IMR-90 (cell line): ENCODE measurements around the gene PPARD. TPM values are rescaled to one million over a fixed set of nuclear protein-coding genes. Genes with fewer than 3 reads are reported as not detected.

ENCODE experiments used
- ATAC-seq: fragments of 200-7000 bp; cut with Tn5 transposase; 2 replicates; pipeline ENCODE4 v1.9.1; 2020; ENCODE audit warnings: low read depth, mild to moderate bottlenecking, moderate library complexity
- BruUV-seq: library from RNA; stranded (reverse); fragments of 400-500 nt; replicated peaks from 2 replicates; lab custom pipeline; 2021; lab: Mats Ljungman, UMichigan
- CTCF ChIA-PET: fragments of 300-600 bp; formaldehyde crosslinking; extraction: SDS; loops from one replicate; lab custom pipeline; 2021; ENCODE audit warnings: antibody characterized with exemption; lab: Yijun Ruan, JAX
- POLR2A ChIA-PET: fragments of 300-600 bp; sonication (Branson Sonifier 250); formaldehyde crosslinking; loops from one replicate; lab custom pipeline; 2022; ENCODE audit warnings: antibody characterized with exemption; ENCODE audit not compliant: unreplicated experiment; lab: Charles Lee
- DNase-seq: peaks from one replicate; pipeline ENCODE4 v3.0.0; 2013
- H2AFZ ChIP-seq: replicated peaks from 2 replicates; pipeline ENCODE3; 2013; ENCODE audit warnings: low read length, mild to moderate bottlenecking; ENCODE audit not compliant: poor library complexity
- H2AK5ac ChIP-seq: 2 replicates; pipeline ENCODE4 v1.6.1; 2013; ENCODE audit warnings: low read depth, low read length, inconsistent platforms
- H2AK9ac ChIP-seq: replicated peaks from 2 replicates; pipeline ENCODE3; 2013; ENCODE audit warnings: mild to moderate bottlenecking, low read depth, low read length, moderate library complexity; ENCODE audit not compliant: poor library complexity
- H2BK120ac ChIP-seq: 2 replicates; pipeline ENCODE4 v1.6.1; 2013; ENCODE audit warnings: low read depth, low read length, inconsistent platforms
- H2BK15ac ChIP-seq: 3 replicates; pipeline ENCODE4 v1.6.1; 2013; ENCODE audit warnings: low read depth, low read length, inconsistent platforms
- H2BK20ac ChIP-seq: 2 replicates; pipeline ENCODE4 v1.6.1; 2013; ENCODE audit warnings: low read depth, mild to moderate bottlenecking, inconsistent platforms, low read length, moderate library complexity
- H2BK5ac ChIP-seq: 2 replicates; pipeline ENCODE4 v1.6.1; 2013; ENCODE audit warnings: mild to moderate bottlenecking, low read depth, low read length, inconsistent platforms; ENCODE audit not compliant: poor library complexity, severe bottlenecking
- H3K14ac ChIP-seq: replicated peaks from 2 replicates; pipeline ENCODE4 v1.6.1; 2013; ENCODE audit warnings: low read depth, low read length, inconsistent platforms
- H3K18ac ChIP-seq: 2 replicates; pipeline ENCODE4 v1.6.1; 2013; ENCODE audit warnings: low read depth, low read length, control low read depth
- H3K23ac ChIP-seq: 2 replicates; pipeline ENCODE4 v1.6.1; 2013; ENCODE audit warnings: low read depth, low read length, inconsistent platforms
- H3K27ac ChIP-seq: 2 replicates; pipeline ENCODE4 v1.5.1; 2013; ENCODE audit warnings: mild to moderate bottlenecking, control low read depth, low read length; ENCODE audit not compliant: insufficient read depth
- H3K27me3 ChIP-seq: 2 replicates; pipeline ENCODE4 v1.6.1; 2013; ENCODE audit warnings: low read length; ENCODE audit not compliant: control insufficient read depth, insufficient read depth
- H3K36me3 ChIP-seq: 2 replicates; pipeline ENCODE4 v1.6.1; 2013; ENCODE audit warnings: low read length, mixed read lengths; ENCODE audit not compliant: control insufficient read depth, insufficient read depth
- H3K4ac ChIP-seq: 2 replicates; pipeline ENCODE4 v1.6.1; 2013; ENCODE audit warnings: low read depth, low read length, inconsistent platforms
- H3K4me1 ChIP-seq: 2 replicates; pipeline ENCODE4 v1.6.1; 2013; ENCODE audit warnings: low read length, mixed read lengths; ENCODE audit not compliant: control insufficient read depth, insufficient read depth
- H3K4me2 ChIP-seq: 2 replicates; pipeline ENCODE4 v1.6.1; 2013; ENCODE audit warnings: low read depth, mild to moderate bottlenecking, control low read depth, low read length, moderate library complexity
- H3K4me3 ChIP-seq: 2 replicates; pipeline ENCODE4 v1.5.1; 2013; ENCODE audit warnings: low read depth, mild to moderate bottlenecking, control low read depth, low read length, moderate library complexity; ENCODE audit not compliant: insufficient read depth
- H3K56ac ChIP-seq: 2 replicates; pipeline ENCODE4 v1.6.1; 2013; ENCODE audit warnings: low read length, inconsistent platforms; ENCODE audit not compliant: insufficient read depth; ENCODE audit errors: extremely low read depth
- H3K79me1 ChIP-seq, 2 experiments: 2 replicates each; pipeline ENCODE4 v1.6.1; 2013; ENCODE audit warnings: low read length in 2 of 2, inconsistent platforms in 1 of 2, low read depth in 1 of 2
- H3K9ac ChIP-seq: 2 replicates; pipeline ENCODE4 v1.6.1; 2013; ENCODE audit warnings: low read depth, low read length, control low read depth
- H3K9me1 ChIP-seq: 2 replicates; pipeline ENCODE4 v1.6.1; 2013; ENCODE audit warnings: low read length, inconsistent platforms; ENCODE audit not compliant: insufficient read depth
- H3K9me3 ChIP-seq: 2 replicates; pipeline ENCODE4 v1.6.1; 2013; ENCODE audit warnings: low read length; ENCODE audit not compliant: control insufficient read depth, insufficient read depth
- H4K20me1 ChIP-seq: 2 replicates; pipeline ENCODE4 v1.6.1; 2013; ENCODE audit warnings: low read length, inconsistent platforms; ENCODE audit not compliant: insufficient read depth
- H4K5ac ChIP-seq: 2 replicates; pipeline ENCODE4 v1.6.1; 2013; ENCODE audit warnings: mild to moderate bottlenecking, low read depth, low read length, control low read depth
- H4K8ac ChIP-seq, 2 experiments: 2 replicates each; pipeline ENCODE4 v1.6.1; 2013; ENCODE audit warnings: low read depth in 2 of 2, low read length in 2 of 2, control low read depth in 1 of 2, inconsistent platforms in 1 of 2
- H4K91ac ChIP-seq: 2 replicates; pipeline ENCODE4 v1.6.1; 2013; ENCODE audit warnings: low read depth, low read length, inconsistent platforms; ENCODE audit not compliant: insufficient read depth
- BHLHE40 ChIP-seq: fragments of 150-350 bp; IDR thresholded peaks from 2 replicates; pipeline ENCODE4 v1.6.1; 2016; ENCODE audit warnings: mild to moderate bottlenecking, low read depth, low read length
- CEBPB ChIP-seq: IDR thresholded peaks from 2 replicates; pipeline ENCODE4 v1.6.1; 2012; ENCODE audit warnings: low read depth, low read length, improper control_type of control experiment
- CHD1 ChIP-seq: IDR thresholded peaks from 2 replicates; pipeline ENCODE4 v1.6.1; 2012; ENCODE audit warnings: low read depth, low read length, improper control_type of control experiment
- CTCF ChIP-seq: conservative IDR thresholded peaks from 2 replicates; pipeline ENCODE4 v1.5.1; 2012; ENCODE audit warnings: mild to moderate bottlenecking, low read depth, low read length, improper control_type of control experiment
- ELK1 ChIP-seq: fragments of 150-350 bp; IDR thresholded peaks from 2 replicates; pipeline ENCODE4 v1.6.1; 2016; ENCODE audit warnings: low read depth, mild to moderate bottlenecking, low read length, moderate library complexity, borderline replicate concordance
- FOS ChIP-seq: fragments of 150-350 bp; IDR thresholded peaks from 2 replicates; pipeline ENCODE4 v1.6.1; 2016; ENCODE audit warnings: low read depth, low read length
- MAFK ChIP-seq: IDR thresholded peaks from 2 replicates; pipeline ENCODE4 v1.6.1; 2012; ENCODE audit warnings: low read depth, low read length, improper control_type of control experiment
- MAZ ChIP-seq: IDR thresholded peaks from 2 replicates; pipeline ENCODE4 v1.6.1; 2012; ENCODE audit warnings: low read depth, mild to moderate bottlenecking, low read length, improper control_type of control experiment, moderate library complexity, borderline replicate concordance
- MXI1 ChIP-seq: IDR thresholded peaks from 2 replicates; pipeline ENCODE4 v1.6.1; 2012; ENCODE audit warnings: low read depth, mild to moderate bottlenecking, low read length, moderate library complexity, borderline replicate concordance
- NFE2L2 ChIP-seq: fragments of 150-350 bp; IDR thresholded peaks from 2 replicates; pipeline ENCODE4 v1.6.1; 2016; ENCODE audit warnings: low read depth, mild to moderate bottlenecking, low read length
- POLR2A ChIP-seq: IDR thresholded peaks from 2 replicates; pipeline ENCODE4 v1.6.1; 2012; ENCODE audit warnings: mild to moderate bottlenecking, low read depth, low read length
- RAD21 ChIP-seq: IDR thresholded peaks from 2 replicates; pipeline ENCODE4 v1.6.1; 2012; ENCODE audit warnings: low read length, improper control_type of control experiment
- RCOR1 ChIP-seq: IDR thresholded peaks from 2 replicates; pipeline ENCODE4 v1.6.1; 2012; ENCODE audit warnings: mild to moderate bottlenecking, low read length, improper control_type of control experiment; ENCODE audit not compliant: insufficient replicate concordance
- RFX5 ChIP-seq: IDR thresholded peaks from 2 replicates; pipeline ENCODE4 v1.8.0; 2012; ENCODE audit warnings: low read depth, mild to moderate bottlenecking, low read length, moderate library complexity
- SMC3 ChIP-seq: fragments of 150-350 bp; IDR thresholded peaks from 2 replicates; pipeline ENCODE4 v1.6.1; 2016; ENCODE audit warnings: low read depth, mild to moderate bottlenecking, antibody characterized with exemption, low read length, moderate library complexity
- USF2 ChIP-seq: fragments of 150-350 bp; IDR thresholded peaks from 2 replicates; pipeline ENCODE4 v1.6.1; 2017; ENCODE audit warnings: mild to moderate bottlenecking, antibody characterized with exemption, low read length, low read depth
- WGBS, 2 experiments: methylation state at CpG; one replicate each; pipeline versions ENCODE4 v1.1.5 to v1.1.7; 2013; ENCODE audit warnings: missing lambda C conversion rate in 2 of 2; ENCODE audit not compliant: insufficient read length in 1 of 2; ENCODE audit errors: extremely low coverage in 2 of 2; 5-methylcytosine and 5-hydroxymethylcytosine counted together
- dilution Hi-C: fragments of 300-500 bp; cut with HindIII; formaldehyde crosslinking; loops from one replicate; pipeline ENCODE4 v1.14.3; 2018; ENCODE audit warnings: low sequenced_read_pairs; ENCODE audit not compliant: unreplicated experiment
- in situ Hi-C: fragments of 300-500 bp; cut with MboI; formaldehyde crosslinking; loops from 3 replicates; pipeline ENCODE4 v1.14.3; 2019; ENCODE audit warnings: low sequenced_read_pairs, inconsistent platforms, mixed read lengths
- intact Hi-C: fragments of 100-400 bp; cut with micrococcal nuclease; formaldehyde crosslinking; loops from 2 replicates; pipeline ENCODE4 v1.10.0; 2022
- polyA plus RNA-seq, 3 experiments: library from polyadenylated mRNA; depleted of rRNA; stranded (reverse); fragments of >200 nt; gene quantifications; 2 replicates each; pipeline ENCODE4 v1.2.3, GENCODE V29; 2012; ENCODE audit warnings: low replicate concordance in 1 of 3
- total RNA-seq: library from RNA; depleted of rRNA; stranded (reverse); fragments of >200 nt; gene quantifications from 2 replicates; pipeline ENCODE4 v1.2.3, GENCODE V29; 2012

PPARD gene
- total and polyA plus RNA-seq, 2 of the 4 experiments (the other 2 are of a cell fraction): 10.4 to 69.0 TPM

- Histone ChIP-seq H2BK120ac (peak overlapping the region; percentile 42; the same call in 1 of the 2 replicates), H3K36me3 (peaks cover 9% of the 10 kb centered on the region), H3K23ac (peak overlapping the region; percentile 11; the same call in 1 of the 2 replicates), H2BK15ac (peak overlapping the region; percentile 43; the same call in 1 of the 3 replicates), H3K56ac (no peak overlapping the region), H3K14ac (peak overlapping the region; percentile 67), H2AK5ac (peak overlapping the region; percentile 37; the same call in 1 of the 2 replicates), H2BK5ac (peak overlapping the region; percentile 97), H3K27ac (no peak overlapping the region), H3K4me3 (no peak overlapping the region), H3K4me2 (no peak overlapping the region), H3K4me1 (peaks cover 29% of the 10 kb centered on the region), H4K91ac (no peak overlapping the region), H4K20me1 (peaks cover 22% of the 10 kb centered on the region), H3K4ac (peak overlapping the region; percentile 58), H3K79me1 (peaks cover 43 to 84% of the 10 kb centered on the region in 2 experiments), H4K8ac (peak overlapping the region in 1 of 2 experiments; percentile 19; a peak in 1 of 4 replicates), H3K18ac (peak overlapping the region; percentile 61; the same call in 1 of the 2 replicates), H3K9me3 (no peaks in the 10 kb centered on the region), H2BK20ac (0 out of 2 replicates have a peak overlapping the region, but pooled peaks have one; percentile 40), H3K9me1 (peaks cover 44% of the 10 kb centered on the region), H3K9ac (no peak overlapping the region), H3K27me3 (no peaks in the 10 kb centered on the region), H4K5ac (peak overlapping the region; percentile 28; the same call in 1 of the 2 replicates), H2AFZ (no peak overlapping the region), H2AK9ac (peak overlapping the region; percentile 26)
- no CpG with 5 or more reads among the region's 5 CpGs for WGBS, 2 experiments
- BruUV-seq: no TSS peak
- intact Hi-C loops: no loop called here
- in situ Hi-C loops: no loop called here
- no peak for TF ChIP-seq RFX5
- no peak for TF ChIP-seq CTCF
- no peak for TF ChIP-seq FOS
- TF ChIP-seq RCOR1: no peak
- no peak for TF ChIP-seq NFE2L2
- TF ChIP-seq ELK1: no peak
- TF ChIP-seq MAZ: no peak
- TF ChIP-seq MAFK: no peak
- TF ChIP-seq RAD21: no peak
- TF ChIP-seq CHD1: no peak
- no peak for TF ChIP-seq SMC3
- TF ChIP-seq CEBPB: no peak
- no peak for TF ChIP-seq USF2
- TF ChIP-seq MXI1: no peak
- TF ChIP-seq POLR2A: no peak
- TF ChIP-seq BHLHE40: no peak
- DNase-seq (no peak), ATAC-seq (no peak)
- ChIA-PET POLR2A (no interaction called here), CTCF (no interaction called here)
- dilution Hi-C loops: no loop called here
These were observed 25.3 kb downstream of the PPARD start for GRCh38 chr6:35367646-35368037.
